IPS DF 4.7 (cell line): ENCODE results near the gene HS3ST6.
"Not testable (repeated sequence)": the region's sequence is repeated elsewhere in the genome, so short reads cannot be mapped to it uniquely, and the experiment has no call there.

ENCODE experiments used
- DNase-seq: peaks from one replicate; pipeline ENCODE4 v3.0.0-alpha.2; 2013; ENCODE audit warnings: low spot score; ENCODE audit errors: extremely low read depth

Gene HS3ST6

GRCh38 chr16:1946495-1947368 lies 28.5 kb upstream of the HS3ST6 start:
- DNase-seq, result no peak

GRCh38 chr16:1945559-1946391 lies 27.6 kb upstream of the HS3ST6 start:
- no peak for DNase-seq

GRCh38 chr16:1944612-1945199 lies 26.5 kb upstream of the HS3ST6 start:
- no peak for DNase-seq

GRCh38 chr16:1942810-1943726 lies 24.9 kb upstream of the HS3ST6 start, which contains the start of gene MSRB1:
Gene MSRB1, minus strand, starts transcription at chr16:1943199. Its CDS starts 43 bp downstream, at chr16:1943156.
- DNase-seq, result no peak

GRCh38 chr16:1942047-1942809 lies 24.0 kb upstream of the HS3ST6 start:
- DNase-seq, result no peak

GRCh38 chr16:1941162-1942046 lies 23.2 kb upstream of the HS3ST6 start:
- DNase-seq, result no peak

GRCh38 chr16:1940273-1941161 lies 22.3 kb upstream of the HS3ST6 start:
- no peak for DNase-seq

GRCh38 chr16:1939833-1940232 lies 21.6 kb upstream of the HS3ST6 start:
- not testable (repeated sequence) for DNase-seq

- no peak for DNase-seq
Observed at GRCh38 chr16:1938910-1939309, 20.7 kb upstream of the HS3ST6 start.

- DNase-seq, result no peak
Observed at GRCh38 chr16:1938316-1938715, 20.1 kb upstream of the HS3ST6 start.

GRCh38 chr16:1936945-1937479 lies 18.8 kb upstream of the HS3ST6 start:
- no peak for DNase-seq

GRCh38 chr16:1933097-1933661 lies 15.0 kb upstream of the HS3ST6 start:
- no peak for DNase-seq

- no peak for DNase-seq
Observed at GRCh38 chr16:1932050-1933028, 14.1 kb upstream of the HS3ST6 start.

GRCh38 chr16:1930338-1930720 lies 12.1 kb upstream of the HS3ST6 start:
- DNase-seq, result no peak

- DNase-seq, result no peak
Observed at GRCh38 chr16:1929578-1930337, 11.5 kb upstream of the HS3ST6 start.

- DNase-seq, result no peak
Observed at GRCh38 chr16:1929105-1929504, 10.9 kb upstream of the HS3ST6 start.
